ENCODE measurements around the gene PKN2. TPM values are rescaled to one million over a fixed set of nuclear protein-coding genes. Genes with fewer than 3 reads are reported as not detected.
"Not testable (repeated sequence)": the region's sequence is repeated elsewhere in the genome, so short reads cannot be mapped to it uniquely, and the experiment has no call there.

Gene PKN2
- total RNA-seq, 1 donor from 2014 or later = 23.9 TPM

DNA sequence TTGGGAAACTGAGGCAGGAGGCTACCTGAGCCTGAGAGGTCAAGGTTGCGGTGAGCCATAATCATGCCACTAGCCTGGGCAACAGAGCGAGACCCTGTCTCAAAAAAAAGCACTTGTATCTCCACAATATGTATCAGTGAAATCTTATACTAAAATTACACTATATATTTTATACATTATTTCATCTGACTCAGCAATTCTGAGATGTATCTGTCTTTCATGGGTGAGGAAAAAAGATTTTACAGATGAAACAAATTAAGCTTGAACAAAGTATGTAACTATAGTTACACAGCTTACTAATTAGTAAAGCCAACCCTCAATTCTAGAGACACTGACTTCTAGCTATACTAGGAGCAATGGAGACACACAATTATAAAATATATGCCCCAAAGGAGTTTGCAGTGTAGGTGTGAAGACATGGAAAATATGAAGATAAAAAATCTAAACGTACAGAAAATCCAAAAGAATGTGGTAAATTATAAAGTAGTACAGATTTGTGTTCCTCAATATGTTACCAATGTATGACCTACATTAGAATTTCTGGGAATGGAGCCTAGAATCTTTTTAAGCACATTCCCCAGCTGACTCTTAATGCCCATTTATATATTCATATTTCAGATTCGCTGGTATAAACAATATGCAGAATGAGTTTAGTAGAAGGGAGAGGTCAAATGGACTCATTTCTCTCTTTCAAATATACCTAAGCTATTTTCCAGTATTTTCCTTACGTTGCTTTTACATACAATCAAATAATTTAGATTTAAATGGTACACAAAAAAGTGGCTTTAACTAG, 192.7 kb downstream of the PKN2 start:
- DNase-seq (ENCODE audit: low read depth) = no peak
- H3K4me3 ChIP-seq (ENCODE audit: low read depth, low read length) = no peak overlapping the region
- no peak for TF ChIP-seq CTCF (conservative IDR thresholded peaks at IDR 0.05; ENCODE audit: low read depth, low read length)

DNA sequence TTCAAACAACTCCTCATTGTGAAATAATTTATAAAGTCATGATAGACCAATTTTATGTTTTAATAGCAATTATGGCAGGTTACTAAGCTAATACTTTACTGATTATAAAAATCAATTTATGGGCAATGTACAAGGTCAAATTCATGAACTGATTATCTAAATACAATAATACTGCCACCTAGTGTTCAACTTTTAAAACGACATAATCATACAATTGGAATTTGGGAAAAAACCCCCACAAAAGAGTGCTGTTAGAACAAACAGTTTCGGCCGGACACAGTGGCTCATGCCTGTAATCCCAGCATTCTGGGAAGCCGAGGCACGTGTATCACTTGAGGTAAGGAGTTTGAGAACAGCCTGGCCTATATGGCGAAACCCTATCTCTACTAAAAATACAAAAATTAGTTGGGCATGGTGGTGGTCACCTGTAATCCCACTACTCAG, 193.3 kb downstream of the PKN2 start:
- no peak for DNase-seq (ENCODE audit: low read depth)
- TF ChIP-seq CTCF (conservative IDR thresholded peaks at IDR 0.05; ENCODE audit: low read depth, low read length) = peak; percentile 41
- H3K4me3 ChIP-seq (ENCODE audit: low read depth, low read length) = no peak overlapping the region

DNA sequence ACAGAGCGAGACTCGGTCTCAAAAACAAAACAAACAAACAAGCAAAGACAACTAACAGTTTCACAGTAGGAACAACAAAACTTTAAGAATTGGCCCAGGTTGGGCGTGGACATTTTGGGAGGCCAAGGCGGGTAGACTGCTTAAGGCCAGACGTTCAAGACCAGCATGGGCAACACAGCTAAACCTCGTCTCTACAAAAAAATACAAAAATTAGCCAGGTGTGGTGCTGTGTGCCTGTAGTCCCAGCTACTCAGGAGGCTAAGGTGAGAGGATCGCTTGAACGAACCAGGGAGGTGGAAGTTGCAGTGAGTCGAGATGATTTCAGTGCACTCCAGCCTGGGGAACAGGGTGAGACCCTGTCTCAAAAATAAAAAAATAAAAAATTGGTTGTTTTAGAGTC, 193.8 kb downstream of the PKN2 start:
- no peak for TF ChIP-seq CTCF (conservative IDR thresholded peaks at IDR 0.05; ENCODE audit: low read depth, low read length)
- H3K4me3 ChIP-seq (ENCODE audit: low read depth, low read length) = no peak overlapping the region
- DNase-seq (ENCODE audit: low read depth) = no peak

DNA sequence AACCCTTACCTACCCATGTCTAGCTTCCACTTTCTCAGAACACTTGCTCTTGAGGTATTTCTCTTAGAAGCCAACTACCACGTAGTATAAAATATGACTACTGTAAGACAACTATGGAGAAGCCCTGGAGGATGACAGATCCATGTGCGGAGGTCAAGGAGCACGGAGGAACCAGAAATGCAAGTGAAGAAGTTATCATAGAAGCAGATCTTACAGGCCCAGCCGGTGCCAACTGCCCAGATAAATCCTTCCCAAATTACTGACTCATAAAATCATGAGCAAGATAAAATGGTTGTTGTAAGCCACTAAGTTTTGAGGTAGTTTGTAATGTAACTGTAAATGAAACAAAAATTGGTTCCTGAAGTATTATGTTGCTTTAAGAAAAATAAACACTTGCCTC, 194.7 kb downstream of the PKN2 start:
- H3K4me3 ChIP-seq (ENCODE audit: low read depth, low read length) = no peak overlapping the region
- no peak for DNase-seq (ENCODE audit: low read depth)
- no peak for TF ChIP-seq CTCF (conservative IDR thresholded peaks at IDR 0.05; ENCODE audit: low read depth, low read length)

DNA sequence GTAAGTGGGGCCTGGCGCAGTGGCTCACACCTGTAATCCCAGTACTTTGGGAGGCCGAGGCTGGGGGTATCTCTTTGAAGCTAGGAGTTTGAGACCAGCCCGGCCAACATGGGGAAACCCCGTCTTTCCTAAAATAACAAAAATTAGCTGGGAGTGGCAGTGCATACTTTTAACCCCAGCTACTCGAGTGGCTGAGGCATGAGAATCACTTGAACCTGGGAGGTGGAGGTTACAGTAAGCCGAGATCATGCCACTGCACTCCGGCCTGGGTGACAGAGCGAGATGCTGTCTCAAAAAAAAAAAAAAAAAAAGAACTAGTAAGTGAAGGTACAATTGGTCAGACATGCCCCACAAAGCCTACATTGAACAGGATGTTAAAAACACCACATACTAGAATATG, 196.6 kb downstream of the PKN2 start:
- not testable (repeated sequence) for DNase-seq (ENCODE audit: low read depth); H3K4me3 ChIP-seq (ENCODE audit: low read depth, low read length)

DNA sequence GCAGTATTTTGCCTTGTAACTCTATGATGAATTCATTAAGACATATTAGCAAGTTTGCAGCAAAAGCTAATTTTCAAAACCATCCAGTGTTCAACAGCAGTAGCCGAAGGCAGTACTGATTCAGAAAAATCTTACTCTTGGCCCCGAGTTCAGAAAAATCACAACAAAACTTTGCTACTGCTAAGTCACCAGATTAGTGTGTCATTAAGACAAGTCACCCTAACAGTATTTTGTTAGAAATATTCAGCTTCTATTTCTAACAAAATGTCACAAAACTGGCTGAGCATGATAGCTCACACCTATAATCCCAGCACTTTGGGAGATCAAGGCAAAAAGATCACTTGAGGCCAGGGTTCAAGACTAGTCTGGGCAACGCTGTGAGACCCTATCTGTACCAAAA, 199.1 kb downstream of the PKN2 start:
- TF ChIP-seq CTCF (conservative IDR thresholded peaks at IDR 0.05; ENCODE audit: low read depth, low read length) = no peak
- no peak for DNase-seq (ENCODE audit: low read depth)
- no peak overlapping the region for H3K4me3 ChIP-seq (ENCODE audit: low read depth, low read length)

Other genes with a start within 250 kb of the PKN2 start
- gene GTF2B, start 207.3 kb downstream of the PKN2 start, total RNA-seq = 26.2 and 35.9 TPM in 2 replicates

Measured in epithelial cell of proximal tubule (primary cell).